Rectal smooth muscle tissue (tissue), 1 donor: ENCODE data around the gene ST14.
"Not testable (repeated sequence)": the region's sequence is repeated elsewhere in the genome, so short reads cannot be mapped to it uniquely, and the experiment has no call there.

Experiments used
- H3K27ac ChIP-seq: one replicate; pipeline ENCODE4 v1.7.0; 2013; ENCODE audit warnings: low read depth, low read length, inconsistent platforms
- H3K27me3 ChIP-seq: one replicate; pipeline ENCODE4 v1.7.0; 2013; ENCODE audit warnings: low read length; ENCODE audit not compliant: control insufficient read depth, insufficient read depth
- H3K36me3 ChIP-seq: one replicate; pipeline ENCODE4 v1.7.0; 2013; ENCODE audit warnings: low read length; ENCODE audit not compliant: control insufficient read depth, insufficient read depth
- H3K4me1 ChIP-seq: one replicate; pipeline ENCODE4 v1.7.0; 2013; ENCODE audit warnings: low read length; ENCODE audit not compliant: control insufficient read depth, insufficient read depth
- H3K4me3 ChIP-seq: one replicate; pipeline ENCODE4 v1.7.0; 2013; ENCODE audit warnings: low read length
- H3K9ac ChIP-seq: one replicate; pipeline ENCODE4 v1.7.0; 2013; ENCODE audit warnings: low read length

Gene ST14

DNA sequence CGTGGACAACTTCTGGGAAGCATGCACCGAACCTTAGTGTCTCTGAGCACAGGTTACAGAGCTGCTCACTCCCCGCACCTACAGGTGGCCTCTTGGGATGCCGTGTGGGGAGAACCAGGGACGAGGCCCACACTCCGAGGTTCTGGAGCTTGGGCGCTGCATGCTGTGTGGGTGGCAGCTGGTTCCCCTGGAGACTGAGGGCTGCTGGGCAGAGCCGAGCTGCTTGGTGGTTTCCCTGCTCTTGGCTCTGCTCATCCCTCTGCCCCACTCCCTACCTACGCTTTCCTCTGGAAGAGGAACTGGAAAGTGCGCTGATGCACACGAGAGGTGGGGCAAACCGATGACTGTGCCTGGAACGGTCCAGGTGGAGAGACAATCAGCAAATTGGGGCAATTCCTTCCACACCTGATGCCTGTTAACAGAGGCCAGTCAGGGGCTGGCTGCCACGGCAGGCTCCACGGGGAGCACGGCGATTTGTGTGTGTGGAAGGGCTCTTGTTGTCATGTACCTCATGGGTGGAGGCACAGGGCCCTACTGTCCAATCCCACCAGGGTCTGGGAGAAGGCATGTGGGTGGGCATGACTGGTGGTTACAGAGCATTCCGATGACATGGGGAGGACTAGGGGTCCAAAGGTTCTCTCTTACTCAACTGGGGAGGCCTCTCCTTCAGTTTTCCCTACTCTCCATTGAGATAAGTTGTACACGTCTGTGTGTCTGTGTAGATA, 60.9 kb downstream of the ST14 start:
- no peak overlapping the region for H3K27ac ChIP-seq
- no peak overlapping the region for H3K4me3 ChIP-seq
- H3K36me3 ChIP-seq: no peaks in the 10 kb centered on the region
- H3K9ac ChIP-seq: no peak overlapping the region
- H3K4me1 ChIP-seq: no peaks in the 10 kb centered on the region
- peaks cover 2% of the 10 kb centered on the region for H3K27me3 ChIP-seq

DNA sequence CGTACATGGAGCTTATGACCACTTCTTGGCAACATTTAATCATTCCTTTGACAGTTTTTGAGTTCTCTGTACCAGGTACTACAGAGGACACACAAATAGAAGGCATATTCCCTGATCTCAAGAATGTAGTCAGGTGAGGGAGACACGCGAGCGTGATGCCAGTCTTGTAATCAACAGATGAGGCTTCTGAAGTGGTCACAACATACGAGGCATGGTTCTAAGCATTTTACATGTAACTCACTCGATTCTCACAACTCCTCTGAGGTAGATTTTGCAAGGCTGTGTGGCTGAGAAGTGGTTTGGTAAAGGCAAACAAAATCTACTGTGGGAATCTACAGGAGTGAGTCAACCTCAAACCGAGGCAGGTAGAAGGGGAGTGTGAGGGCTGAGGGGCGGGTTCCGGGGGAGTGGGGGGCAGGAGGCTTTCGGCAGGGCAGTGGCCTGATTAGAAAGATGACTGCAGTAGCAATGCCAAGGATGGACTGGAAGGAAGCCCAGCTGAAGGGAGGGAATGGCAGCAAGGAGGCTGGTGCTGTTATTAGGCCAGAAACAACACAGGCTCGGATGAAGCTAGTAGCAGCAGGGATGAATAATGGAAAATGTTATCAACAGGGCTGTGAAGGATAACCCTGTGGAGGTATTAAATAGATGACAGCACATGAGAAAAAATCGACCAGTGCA, 63.8 kb downstream of the ST14 start:
- no peak overlapping the region for H3K4me3 ChIP-seq
- H3K27me3 ChIP-seq: no peaks in the 10 kb centered on the region
- H3K4me1 ChIP-seq: no peaks in the 10 kb centered on the region
- H3K27ac ChIP-seq: no peak overlapping the region
- no peak overlapping the region for H3K9ac ChIP-seq
- no peaks in the 10 kb centered on the region for H3K36me3 ChIP-seq

DNA sequence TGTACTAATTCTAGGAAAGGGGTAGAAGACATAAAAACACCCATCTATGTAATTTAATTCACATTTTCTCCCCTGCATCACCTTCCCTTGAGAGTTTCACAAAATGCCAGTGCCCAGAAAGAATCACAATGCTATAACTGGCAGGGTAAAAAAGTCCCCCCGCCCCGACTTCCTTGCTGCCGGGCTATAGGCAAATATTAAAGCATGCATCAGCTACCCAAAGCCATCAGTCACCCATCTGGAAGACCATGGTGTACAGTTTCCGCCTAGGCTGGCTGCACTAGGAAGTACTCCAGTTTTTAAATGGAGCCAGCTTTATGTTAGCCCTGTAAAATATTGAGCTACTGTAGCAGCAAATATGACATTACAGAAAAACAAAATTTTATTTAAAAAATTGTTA, 67.8 kb downstream of the ST14 start:
- Histone ChIP-seq H3K36me3 (no peaks in the 10 kb centered on the region), H3K27ac (no peak overlapping the region)

DNA sequence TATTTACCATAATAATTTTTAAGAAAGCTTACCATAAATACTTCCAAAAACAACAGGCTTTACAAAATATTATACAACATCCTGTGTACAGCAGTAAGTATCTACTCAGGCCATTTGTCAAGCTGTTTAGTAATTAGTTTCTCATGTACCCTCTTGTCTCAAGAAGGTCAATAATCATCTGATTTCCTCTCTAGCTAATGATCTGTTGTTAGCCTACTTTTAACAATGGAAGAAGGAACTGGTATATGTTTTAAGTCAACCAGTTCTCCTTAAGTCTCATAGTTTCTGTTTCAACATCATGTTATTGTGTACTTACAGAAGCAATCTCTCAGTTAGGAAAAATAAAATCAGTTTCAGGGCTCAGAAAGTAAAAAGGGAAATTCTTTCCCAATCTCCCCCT, 73.9 kb downstream of the ST14 start:
- H3K9ac ChIP-seq, H3K36me3 ChIP-seq, H3K4me3 ChIP-seq, H3K27ac ChIP-seq, H3K4me1 ChIP-seq, H3K27me3 ChIP-seq: not testable (repeated sequence)

More for the DNA sequence above, 67.8 kb downstream of the ST14 start:
- Histone ChIP-seq H3K27me3 (no peaks in the 10 kb centered on the region), H3K4me3 (no peak overlapping the region), H3K9ac (no peak overlapping the region), H3K4me1 (no peaks in the 10 kb centered on the region)

DNA sequence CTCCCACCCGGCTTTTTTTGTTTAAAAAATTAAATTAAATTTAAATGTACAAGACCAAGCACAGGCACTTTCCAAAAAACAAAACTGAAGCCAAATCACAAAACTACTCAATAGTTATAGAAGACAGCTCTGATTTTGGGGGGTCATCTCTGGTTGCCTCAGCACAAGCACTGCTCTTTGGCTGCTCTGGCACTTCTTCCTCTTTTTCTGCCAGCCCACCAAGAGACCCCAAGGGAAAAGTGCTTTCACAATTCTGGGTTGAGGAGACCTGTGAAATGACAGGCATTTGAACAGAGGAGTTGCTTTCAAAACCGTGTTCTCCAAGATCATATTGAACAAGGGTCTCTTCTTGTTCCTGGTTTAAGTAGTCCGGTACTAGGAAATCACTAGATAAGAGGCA, 74.3 kb downstream of the ST14 start:
- not testable (repeated sequence) for H3K4me3 ChIP-seq, H3K27ac ChIP-seq, H3K27me3 ChIP-seq, H3K4me1 ChIP-seq, H3K9ac ChIP-seq, H3K36me3 ChIP-seq

DNA sequence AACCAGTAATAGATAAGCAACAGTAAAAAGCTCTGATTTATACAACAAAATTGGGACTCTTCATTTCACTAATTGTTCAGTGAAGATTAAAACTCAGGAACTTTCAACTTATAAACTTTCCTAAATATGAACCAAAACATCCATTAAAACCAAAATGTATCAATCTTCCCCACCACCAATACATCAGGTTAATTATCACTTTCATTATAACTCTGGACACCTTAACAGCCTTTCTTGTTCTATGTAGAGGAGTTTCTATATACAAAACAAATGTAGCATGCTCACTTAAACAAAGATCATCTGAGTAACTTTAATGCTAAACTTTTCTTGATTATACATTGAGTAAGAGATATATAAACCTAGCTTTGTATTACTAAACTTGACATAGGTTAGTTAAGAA, 74.7 kb downstream of the ST14 start:
- Histone ChIP-seq H3K27me3 (no peaks in the 10 kb centered on the region), H3K9ac (no peak overlapping the region), H3K36me3 (peaks cover 3% of the 10 kb centered on the region), H3K4me3 (no peak overlapping the region), H3K4me1 (no peaks in the 10 kb centered on the region), H3K27ac (no peak overlapping the region)

DNA sequence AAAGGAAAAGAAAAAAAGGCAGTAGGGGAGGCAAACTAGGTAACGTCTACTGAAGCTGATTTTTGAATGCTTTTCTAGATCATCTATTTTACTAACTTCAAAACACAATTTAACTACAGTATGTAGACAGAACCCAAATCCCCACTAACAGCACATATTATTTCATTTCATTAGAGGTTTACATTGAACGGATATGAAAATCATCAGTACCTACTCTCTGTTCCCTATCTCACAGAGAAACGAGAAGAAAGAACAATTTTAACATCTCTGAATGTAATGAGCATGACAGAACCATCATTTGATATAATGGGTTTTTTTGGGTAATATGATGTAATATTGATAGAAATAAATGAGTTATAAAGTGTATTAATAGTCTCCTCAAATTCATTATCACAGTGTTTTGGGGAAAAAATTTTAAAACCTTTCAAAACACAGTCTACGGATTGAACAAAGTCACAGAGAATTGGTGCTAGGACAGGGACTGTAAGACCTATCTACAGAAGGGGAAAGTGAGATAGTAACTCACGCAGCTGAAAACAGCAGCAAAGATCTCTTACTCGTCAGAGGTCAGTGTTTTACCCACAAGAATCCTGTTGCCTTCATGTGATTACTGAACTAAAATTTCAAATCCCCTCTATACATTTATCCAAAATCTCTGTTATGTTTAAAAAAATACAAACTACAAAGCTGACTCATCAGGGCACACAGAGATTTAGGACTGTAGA, 77.9 kb downstream of the ST14 start:
- no peaks in the 10 kb centered on the region for H3K27me3 ChIP-seq
- H3K4me1 ChIP-seq: no peaks in the 10 kb centered on the region
- no peak overlapping the region for H3K9ac ChIP-seq
- H3K27ac ChIP-seq: no peak overlapping the region
- H3K4me3 ChIP-seq: no peak overlapping the region
- peaks cover 3% of the 10 kb centered on the region for H3K36me3 ChIP-seq

DNA sequence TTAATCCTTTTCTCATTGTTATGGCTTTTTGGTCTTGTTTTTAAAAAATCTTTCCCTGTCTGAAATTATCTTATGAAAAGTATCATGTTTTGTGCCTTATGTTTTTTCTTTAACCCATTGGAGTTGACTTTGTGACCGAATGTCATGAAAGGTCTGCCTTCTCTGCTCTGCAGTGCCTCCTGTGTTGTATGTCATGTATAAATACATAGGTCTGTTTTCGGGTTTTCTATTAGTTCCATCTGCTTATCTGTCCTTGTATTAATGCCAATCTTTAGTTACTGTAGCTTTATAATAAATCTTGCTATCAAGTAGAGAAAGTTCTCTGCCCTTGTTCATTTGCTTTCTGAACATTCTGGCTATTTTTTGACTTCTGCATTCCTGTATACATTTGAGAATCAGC, 82.1 kb downstream of the ST14 start:
- no peak overlapping the region for H3K27ac ChIP-seq
- H3K36me3 ChIP-seq: peaks cover under 1% of the 10 kb centered on the region
- H3K27me3 ChIP-seq: no peaks in the 10 kb centered on the region
- H3K9ac ChIP-seq: no peak overlapping the region
- no peak overlapping the region for H3K4me3 ChIP-seq
- peaks cover 3% of the 10 kb centered on the region for H3K4me1 ChIP-seq

DNA sequence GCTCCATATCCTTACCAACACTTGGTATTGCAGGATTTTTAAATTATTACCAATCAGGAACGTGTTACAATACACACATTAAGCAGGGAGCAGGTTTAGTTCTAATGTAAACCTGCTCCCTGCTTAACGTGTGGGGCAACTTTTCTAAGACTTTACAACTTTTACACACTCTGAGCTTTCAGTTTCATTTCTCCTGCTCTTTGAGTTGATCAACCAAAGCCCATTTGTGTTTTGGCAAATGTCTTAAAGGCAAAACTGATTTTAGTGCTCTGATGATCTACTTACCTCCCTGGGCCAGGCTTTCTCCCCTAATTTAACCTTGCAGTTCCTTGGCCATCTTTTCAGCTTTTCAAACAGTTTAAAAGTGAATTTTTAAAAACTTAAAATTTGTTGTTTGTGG, 84.2 kb downstream of the ST14 start:
- Histone ChIP-seq H3K36me3 (no peaks in the 10 kb centered on the region), H3K4me1 (peaks cover 3% of the 10 kb centered on the region), H3K27ac (no peak overlapping the region), H3K4me3 (no peak overlapping the region), H3K9ac (no peak overlapping the region), H3K27me3 (no peaks in the 10 kb centered on the region)

DNA sequence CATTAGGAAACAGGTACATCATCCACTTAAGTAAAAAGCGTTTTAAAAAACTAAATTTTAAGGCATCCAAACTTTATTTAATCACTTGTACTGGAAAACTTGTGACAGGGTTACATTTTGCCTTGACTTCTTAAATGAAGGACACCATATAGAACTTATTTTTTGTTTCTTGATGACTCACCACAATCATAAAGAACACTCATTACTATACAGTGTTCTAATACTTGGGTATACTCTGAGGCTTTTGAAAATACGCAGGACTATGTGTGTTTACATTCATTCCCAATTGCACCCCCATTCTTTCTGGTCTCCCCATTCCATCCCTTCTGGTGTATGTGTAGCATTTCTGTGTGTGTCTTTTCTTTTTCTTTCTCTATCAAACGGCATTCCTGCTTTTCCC, 85.3 kb downstream of the ST14 start:
- Histone ChIP-seq H3K4me1 (peaks cover 3% of the 10 kb centered on the region), H3K4me3 (no peak overlapping the region), H3K27ac (no peak overlapping the region), H3K36me3 (no peaks in the 10 kb centered on the region), H3K9ac (no peak overlapping the region), H3K27me3 (no peaks in the 10 kb centered on the region)

DNA sequence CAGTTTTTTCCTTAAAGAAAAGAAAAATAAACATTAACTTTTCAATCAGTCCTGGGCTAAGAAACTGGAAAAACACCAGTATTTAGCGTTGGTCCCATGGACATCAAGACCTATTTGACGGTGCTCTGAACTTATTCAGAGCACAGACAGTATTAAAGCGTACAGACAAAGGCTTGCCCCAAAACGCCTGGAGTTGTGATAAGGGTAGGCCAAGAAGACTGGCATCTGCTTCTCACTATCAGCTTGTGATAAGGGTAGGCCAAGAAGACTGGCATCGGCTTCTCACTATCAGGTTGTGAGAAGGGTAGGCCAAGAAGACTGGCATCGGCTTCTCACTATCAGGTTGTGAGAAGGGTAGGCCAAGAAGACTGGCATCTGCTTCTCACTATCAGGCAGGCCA, 85.8 kb downstream of the ST14 start:
- not testable (repeated sequence) for H3K4me1 ChIP-seq, H3K36me3 ChIP-seq, H3K4me3 ChIP-seq, H3K27ac ChIP-seq, H3K27me3 ChIP-seq, H3K9ac ChIP-seq

DNA sequence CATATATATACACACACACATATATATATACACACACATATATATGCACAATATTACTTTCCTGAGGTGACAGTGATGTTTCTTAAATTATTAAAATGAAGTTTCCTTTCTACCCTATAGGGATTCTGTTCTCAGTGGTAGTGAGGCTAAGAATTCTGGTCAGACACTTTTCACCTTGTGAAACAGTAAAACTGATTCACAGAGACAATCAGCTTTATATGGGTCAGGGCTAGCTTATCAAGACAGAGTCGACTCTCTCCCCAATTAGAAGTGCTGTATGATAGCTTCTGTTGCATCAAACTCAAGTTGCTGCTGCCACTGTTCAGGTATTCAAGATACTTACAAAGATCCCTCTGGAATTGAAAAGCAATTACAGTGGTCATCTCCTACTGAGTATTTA, 86.7 kb downstream of the ST14 start:
- H3K4me1 ChIP-seq: peaks cover 3% of the 10 kb centered on the region
- no peak overlapping the region for H3K4me3 ChIP-seq
- no peaks in the 10 kb centered on the region for H3K36me3 ChIP-seq
- H3K9ac ChIP-seq: no peak overlapping the region
- no peaks in the 10 kb centered on the region for H3K27me3 ChIP-seq
- H3K27ac ChIP-seq: no peak overlapping the region
